Measurements from ENCODE around the gene SLC24A3. TPM values are rescaled to one million over a fixed set of nuclear protein-coding genes. Genes with fewer than 3 reads are reported as not detected.

SLC24A3 gene
- total RNA-seq, 4 donors from 2014 or later: 2.3 to 6.9 (median 5.4) TPM

DNA sequence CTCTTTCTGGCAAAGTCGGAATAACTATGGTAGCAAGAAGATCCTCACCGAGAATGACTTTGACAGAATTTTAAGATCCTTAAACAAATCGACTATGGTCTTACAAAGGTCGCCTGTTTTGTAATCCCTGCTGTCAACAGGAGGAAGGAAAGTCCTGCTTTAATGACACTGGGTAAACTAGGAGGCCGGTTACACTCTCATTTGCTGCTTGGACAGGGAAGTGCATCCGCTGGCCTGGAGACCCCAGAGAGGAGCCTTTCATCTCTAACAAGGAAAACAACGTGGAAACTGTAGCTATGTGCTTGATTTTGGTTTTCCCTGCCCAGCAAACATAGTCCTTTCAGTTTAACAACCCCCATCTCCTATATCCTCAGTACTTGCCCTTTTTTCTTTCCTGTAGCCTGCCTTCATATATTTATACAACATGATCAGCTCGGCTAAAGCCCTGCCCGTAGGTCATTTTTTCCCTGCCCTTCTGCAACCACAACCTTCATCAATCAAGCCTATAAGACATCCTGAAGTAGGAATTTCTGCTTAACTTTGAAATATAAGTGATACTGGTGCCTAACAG, 448.5 kb downstream of the SLC24A3 start:
- no peak for DNase-seq (ENCODE audit: low spot score in 2 of 2)
- WGBS, 2 donors: 81 to 82% methylated on average over 9 of the region's 9 CpGs
- intact Hi-C loops (cut with DNase I; ENCODE audit: low total_unique reads): no loop called here
- TF ChIP-seq POLR2A (IDR thresholded peaks at IDR 0.05): no peak
- TF ChIP-seq, protein P1, sequence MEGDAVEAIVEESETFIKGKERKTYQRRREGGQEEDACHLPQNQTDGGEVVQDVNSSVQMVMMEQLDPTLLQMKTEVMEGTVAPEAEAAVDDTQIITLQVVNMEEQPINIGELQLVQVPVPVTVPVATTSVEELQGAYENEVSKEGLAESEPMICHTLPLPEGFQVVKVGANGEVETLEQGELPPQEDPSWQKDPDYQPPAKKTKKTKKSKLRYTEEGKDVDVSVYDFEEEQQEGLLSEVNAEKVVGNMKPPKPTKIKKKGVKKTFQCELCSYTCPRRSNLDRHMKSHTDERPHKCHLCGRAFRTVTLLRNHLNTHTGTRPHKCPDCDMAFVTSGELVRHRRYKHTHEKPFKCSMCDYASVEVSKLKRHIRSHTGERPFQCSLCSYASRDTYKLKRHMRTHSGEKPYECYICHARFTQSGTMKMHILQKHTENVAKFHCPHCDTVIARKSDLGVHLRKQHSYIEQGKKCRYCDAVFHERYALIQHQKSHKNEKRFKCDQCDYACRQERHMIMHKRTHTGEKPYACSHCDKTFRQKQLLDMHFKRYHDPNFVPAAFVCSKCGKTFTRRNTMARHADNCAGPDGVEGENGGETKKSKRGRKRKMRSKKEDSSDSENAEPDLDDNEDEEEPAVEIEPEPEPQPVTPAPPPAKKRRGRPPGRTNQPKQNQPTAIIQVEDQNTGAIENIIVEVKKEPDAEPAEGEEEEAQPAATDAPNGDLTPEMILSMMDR (IDR thresholded peaks at IDR 0.05): no peak
- no peak overlapping the region for H3K4me3 ChIP-seq (ENCODE audit: low read depth, poor library complexity, severe bottlenecking)

DNA sequence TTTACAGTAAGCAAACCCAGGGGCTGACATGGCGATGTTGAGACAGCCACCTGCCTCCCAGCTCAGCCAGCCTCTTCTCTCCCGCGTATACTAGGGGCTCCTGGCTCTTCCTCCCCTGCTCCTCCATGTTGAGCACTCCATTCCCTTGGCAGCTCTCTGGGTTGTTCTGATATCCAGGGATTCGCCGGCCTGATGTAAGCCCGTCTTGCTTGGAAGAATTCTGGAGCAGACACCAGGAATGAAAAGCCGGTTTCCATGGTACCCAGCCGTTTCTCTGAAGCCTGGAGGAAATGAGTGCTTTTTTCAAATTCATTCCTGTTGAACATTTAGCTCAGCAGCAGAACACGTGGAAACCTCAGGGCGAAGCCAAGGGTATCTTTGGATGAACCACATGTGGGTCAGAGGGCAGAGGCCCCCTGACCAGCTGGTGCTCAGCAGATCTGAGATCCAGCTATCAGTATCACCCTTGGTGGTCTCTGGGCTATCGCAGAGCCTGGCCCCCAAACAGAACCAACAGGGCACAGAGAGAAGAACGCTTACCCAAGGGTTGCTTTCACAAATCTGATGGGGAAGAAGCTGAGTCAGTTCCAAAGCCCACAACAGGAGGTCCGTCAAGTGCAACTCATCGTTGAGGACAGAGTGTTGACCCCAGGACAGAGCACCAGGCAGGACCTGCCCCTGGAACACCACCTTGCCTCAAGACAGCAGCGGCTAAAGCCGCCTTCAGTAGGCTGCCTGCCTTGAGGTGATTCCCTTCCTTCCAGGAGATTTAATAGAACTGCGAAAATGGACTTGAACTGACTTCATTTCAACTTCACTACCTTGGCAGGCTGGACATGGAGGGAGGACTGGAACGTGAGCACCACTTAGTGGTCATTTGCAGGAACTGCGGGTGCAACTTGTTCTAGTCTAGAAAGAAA, 449.5 kb downstream of the SLC24A3 start:
- H3K4me3 ChIP-seq (ENCODE audit: low read depth, poor library complexity, severe bottlenecking): no peak overlapping the region
- TF ChIP-seq, protein P1 (IDR thresholded peaks at IDR 0.05): peak in 1 of 3 donors; percentile 85
- no peak for TF ChIP-seq POLR2A (IDR thresholded peaks at IDR 0.05)
- 34 to 37% methylated on average over 19 of the region's 19 CpGs for WGBS, 2 donors
- intact Hi-C loops (cut with DNase I; ENCODE audit: low total_unique reads): no loop called here
- peak; percentile 70 to 91 for DNase-seq (ENCODE audit: low spot score in 2 of 2)

DNA sequence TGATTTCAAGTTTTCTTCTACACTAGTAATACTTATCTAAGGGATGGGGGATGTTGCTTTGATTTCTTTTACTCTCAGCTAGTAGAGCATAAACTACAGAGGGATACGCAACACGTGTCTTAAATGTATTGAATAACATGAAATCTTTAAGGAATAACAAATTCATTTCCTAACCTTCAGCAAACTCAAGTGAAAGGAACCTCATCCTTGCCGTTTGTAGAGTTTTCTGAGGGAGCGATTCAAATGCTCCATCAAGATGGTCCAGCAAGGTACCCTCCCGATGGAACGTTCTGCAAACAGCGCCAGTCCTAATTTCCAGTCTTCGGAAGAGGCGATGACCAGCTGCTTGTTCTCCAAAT, 450.2 kb downstream of the SLC24A3 start:
- H3K4me3 ChIP-seq (ENCODE audit: low read depth, poor library complexity, severe bottlenecking): no peak overlapping the region
- DNase-seq (ENCODE audit: low spot score in 2 of 2): no peak
- intact Hi-C loops (cut with DNase I; ENCODE audit: low total_unique reads): no loop called here
- TF ChIP-seq, protein P1 (IDR thresholded peaks at IDR 0.05): no peak
- TF ChIP-seq POLR2A (IDR thresholded peaks at IDR 0.05): no peak
- WGBS, 2 donors: 55 to 56% methylated on average over 9 of the region's 9 CpGs

DNA sequence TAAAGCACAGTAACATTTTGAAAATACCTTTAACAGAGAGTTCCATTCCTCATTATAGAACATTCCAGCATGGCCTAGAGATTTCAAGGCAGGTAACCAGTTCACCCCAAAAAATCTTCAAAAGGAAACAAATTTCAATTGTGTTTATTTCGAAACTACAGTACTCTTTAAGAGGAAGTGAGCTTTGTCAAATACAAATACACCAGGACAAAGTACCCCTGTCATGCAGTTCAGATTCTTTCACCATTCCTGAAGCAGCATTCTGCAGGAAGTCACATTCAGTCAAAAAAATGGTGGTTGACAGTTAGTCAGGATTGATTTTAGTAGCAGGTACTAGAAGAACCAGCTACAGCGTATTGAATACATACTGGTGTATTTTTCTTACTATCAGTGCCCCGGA, 456.0 kb downstream of the SLC24A3 start:
- 87 to 93% methylated on average over 3 of the region's 3 CpGs for WGBS, 2 donors
- TF ChIP-seq POLR2A (IDR thresholded peaks at IDR 0.05): no peak
- TF ChIP-seq, protein P1 (IDR thresholded peaks at IDR 0.05): no peak
- H3K4me3 ChIP-seq (ENCODE audit: low read depth, poor library complexity, severe bottlenecking): no peak overlapping the region
- intact Hi-C loops (cut with DNase I; ENCODE audit: low total_unique reads): no loop called here
- DNase-seq (ENCODE audit: low spot score in 2 of 2): no peak

DNA sequence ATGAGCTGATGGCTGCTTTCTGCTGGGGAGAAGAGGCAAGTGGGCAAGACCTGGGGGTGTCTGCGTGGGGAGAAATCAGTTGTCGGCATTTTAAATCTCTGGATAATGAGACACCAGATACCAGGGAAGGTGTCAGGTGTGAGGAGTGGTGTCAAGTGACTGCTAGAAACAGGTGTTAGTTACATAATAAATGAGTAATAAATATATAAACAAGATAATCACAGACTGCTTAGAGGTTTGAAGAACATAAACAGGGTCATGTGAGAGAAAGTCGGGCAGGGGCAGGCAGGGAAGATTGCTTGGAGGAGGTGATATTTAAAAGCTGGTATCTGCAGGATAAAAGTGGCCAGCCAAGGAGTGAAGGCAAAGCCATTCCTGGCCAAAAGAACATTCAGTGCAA, 458.4 kb downstream of the SLC24A3 start:
- no peak for DNase-seq (ENCODE audit: low spot score in 2 of 2)
- intact Hi-C loops (cut with DNase I; ENCODE audit: low total_unique reads): no loop called here
- 72 to 80% methylated on average over 3 of the region's 3 CpGs for WGBS, 2 donors
- no peak overlapping the region for H3K4me3 ChIP-seq (ENCODE audit: low read depth, poor library complexity, severe bottlenecking)
- TF ChIP-seq, protein P1 (IDR thresholded peaks at IDR 0.05): no peak
- TF ChIP-seq POLR2A (IDR thresholded peaks at IDR 0.05): no peak
